ENCODE measurements around the gene VN1R5.

Gene VN1R5

GRCh38 chr1:247303216-247303615, 47.3 kb downstream of the VN1R5 start:
- no peak for DNase-seq

DNA sequence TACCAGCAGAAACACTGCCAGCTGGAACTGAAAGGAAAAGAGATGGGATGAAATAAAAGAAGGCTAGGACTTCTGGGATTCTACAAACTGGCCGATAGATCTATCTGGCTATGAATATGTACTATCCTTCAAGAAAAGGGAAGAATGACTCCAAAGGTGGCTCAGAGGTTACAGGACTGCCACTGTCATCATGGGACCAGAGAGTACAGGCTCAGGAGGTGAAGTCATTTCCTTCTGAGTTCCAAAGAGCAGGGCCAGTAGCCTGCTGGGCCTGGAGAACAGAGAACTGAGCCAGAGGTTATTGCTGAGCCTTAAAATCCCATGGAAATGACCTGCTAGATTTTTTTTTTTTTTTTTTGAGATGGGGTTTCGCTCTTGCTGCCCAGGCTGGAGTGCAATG, 48.2 kb downstream of the VN1R5 start:
- no peak for DNase-seq
